HG02938 (cell line): ENCODE measurements around the gene MICALL2.

Experiments
- ATAC-seq: cut with Tn5 transposase; IDR thresholded peaks from one replicate; pipeline ENCODE4 v1.9.1; 2021; ENCODE audit warnings: mild to moderate bottlenecking, moderate library complexity; ENCODE audit not compliant: unreplicated experiment

The MICALL2 gene

GRCh38 chr7:1419688-1420087, 39.6 kb downstream of the MICALL2 start:
- ATAC-seq = no peak

- no peak for ATAC-seq
Measured at GRCh38 chr7:1419310-1419634, 40.0 kb downstream of the MICALL2 start.

GRCh38 chr7:1418505-1419309, 40.6 kb downstream of the MICALL2 start:
- ATAC-seq = no peak

GRCh38 chr7:1415389-1415990, 43.8 kb downstream of the MICALL2 start:
- no peak for ATAC-seq

DNA sequence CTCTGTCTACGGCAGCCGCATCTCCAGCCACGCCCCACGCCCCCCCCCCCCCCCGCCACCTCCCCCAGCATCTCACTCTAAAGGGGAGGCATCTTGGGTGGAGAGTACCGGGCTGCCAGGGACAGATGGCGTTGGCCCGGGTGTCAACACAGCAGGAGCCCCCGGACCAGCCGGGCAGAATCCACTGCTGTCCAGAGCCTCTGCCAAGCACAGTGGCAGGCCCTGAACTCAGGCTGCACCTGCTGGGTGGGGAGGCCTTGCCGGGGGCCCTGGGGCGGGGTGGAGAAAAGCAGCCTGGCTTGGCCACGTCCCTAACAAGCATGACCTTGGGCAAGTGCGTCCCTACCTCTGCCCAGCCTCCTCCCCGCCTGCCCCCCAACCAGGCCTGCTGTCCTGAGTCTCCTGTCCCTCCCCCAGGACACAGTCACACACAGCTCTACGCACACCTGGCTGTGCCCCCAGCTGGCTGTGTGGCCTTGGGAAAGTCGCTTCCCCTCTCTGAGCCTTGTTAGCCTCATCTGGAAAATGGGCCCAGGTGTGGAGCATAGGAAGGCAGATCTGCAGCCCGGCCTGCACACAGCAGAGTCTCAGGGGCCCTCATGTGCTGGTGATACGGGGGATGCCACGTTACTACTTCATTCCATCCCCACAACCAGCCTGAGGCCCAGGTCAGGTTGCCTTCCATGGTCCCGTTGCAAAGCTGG, 45.2 kb downstream of the MICALL2 start:
- no peak for ATAC-seq

GRCh38 chr7:1412322-1413261, 46.7 kb downstream of the MICALL2 start:
- ATAC-seq = no peak

DNA sequence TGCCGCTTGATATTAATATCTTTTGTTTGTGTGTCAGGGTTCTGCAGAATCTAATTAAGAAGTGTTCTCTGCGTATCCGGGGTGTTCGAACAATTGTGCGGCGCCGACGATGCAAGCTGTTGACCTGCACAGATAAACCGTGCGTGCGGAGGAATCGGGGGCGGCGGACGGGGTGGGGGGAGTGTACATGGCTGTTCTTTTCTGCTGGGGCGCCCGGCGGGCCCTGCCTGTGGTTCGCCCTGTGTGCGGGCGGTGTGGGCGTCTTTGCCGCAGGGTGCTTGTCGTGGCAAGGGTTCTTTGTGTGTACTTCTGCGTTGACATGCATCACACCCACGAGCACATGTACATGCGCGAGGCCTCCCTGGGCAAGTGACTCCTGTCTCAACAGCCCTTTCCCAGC, 47.9 kb downstream of the MICALL2 start:
- ATAC-seq = no peak

GRCh38 chr7:1410992-1411391, 48.3 kb downstream of the MICALL2 start:
- no peak for ATAC-seq

- ATAC-seq = no peak
Measured at GRCh38 chr7:1409555-1409954, 49.7 kb downstream of the MICALL2 start.

GRCh38 chr7:1408466-1408865, 50.8 kb downstream of the MICALL2 start:
- no peak for ATAC-seq

DNA sequence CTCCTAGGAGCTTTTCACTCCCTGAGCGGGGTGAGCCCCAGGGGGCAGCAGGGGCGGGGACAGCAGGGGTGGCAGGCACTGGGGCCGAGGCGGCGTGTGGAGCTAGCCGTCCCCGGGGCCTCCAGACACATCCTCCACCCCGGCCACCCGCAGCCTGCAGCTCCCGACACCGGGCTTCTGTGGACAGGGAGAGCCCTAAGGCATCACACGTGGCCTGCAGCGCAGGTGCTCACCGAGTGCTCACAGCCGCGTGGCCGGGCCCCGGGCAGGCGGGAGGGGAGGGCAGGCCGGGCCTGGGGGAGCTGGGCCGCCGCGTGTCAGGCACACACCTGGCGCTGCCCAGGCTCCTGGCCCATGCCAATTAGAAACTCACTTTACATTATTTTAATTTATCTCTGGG, 51.4 kb downstream of the MICALL2 start:
- no peak for ATAC-seq

GRCh38 chr7:1404898-1405548, 54.2 kb downstream of the MICALL2 start:
- ATAC-seq = no peak

- no peak for ATAC-seq
Measured at GRCh38 chr7:1404460-1404809, 54.8 kb downstream of the MICALL2 start.

DNA sequence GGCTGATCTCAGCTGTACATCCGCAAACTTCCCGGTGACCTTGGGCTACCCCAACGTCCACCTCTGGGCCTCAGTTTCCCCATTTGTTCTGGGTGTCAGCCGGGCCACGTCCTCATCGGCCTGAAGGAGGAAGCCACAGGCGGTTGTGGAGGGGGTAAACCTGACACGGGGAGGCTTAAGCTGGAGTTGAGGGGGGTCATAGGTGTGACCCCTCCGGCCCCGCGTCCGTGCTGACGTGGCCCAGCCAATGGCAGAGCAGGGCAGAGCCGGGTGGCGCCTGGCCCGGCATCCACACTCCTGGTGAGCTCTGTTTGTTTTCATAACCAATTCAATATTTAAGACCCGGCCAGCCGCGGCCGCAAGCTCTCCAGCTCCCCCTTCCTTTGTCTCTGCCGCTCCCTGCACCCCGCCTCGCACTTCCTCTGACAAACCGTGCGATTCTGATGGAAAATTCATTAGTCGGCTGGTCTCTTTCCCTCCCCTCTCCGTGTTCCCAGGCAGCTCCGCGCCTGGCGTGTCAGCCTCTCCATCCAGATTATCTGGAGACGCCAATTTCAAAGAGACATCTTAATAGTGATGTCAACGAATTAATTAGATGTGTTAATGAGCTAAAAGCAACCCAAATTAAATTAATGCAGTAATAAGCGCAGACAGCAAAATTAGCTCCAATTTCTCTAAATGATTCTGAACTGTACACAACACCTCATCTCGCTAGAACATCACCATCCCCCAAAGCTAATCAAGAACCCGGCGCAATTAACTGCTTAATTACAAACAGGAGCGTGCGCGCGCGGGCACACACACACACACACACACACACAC, 55.4 kb downstream of the MICALL2 start:
- no peak for ATAC-seq

DNA sequence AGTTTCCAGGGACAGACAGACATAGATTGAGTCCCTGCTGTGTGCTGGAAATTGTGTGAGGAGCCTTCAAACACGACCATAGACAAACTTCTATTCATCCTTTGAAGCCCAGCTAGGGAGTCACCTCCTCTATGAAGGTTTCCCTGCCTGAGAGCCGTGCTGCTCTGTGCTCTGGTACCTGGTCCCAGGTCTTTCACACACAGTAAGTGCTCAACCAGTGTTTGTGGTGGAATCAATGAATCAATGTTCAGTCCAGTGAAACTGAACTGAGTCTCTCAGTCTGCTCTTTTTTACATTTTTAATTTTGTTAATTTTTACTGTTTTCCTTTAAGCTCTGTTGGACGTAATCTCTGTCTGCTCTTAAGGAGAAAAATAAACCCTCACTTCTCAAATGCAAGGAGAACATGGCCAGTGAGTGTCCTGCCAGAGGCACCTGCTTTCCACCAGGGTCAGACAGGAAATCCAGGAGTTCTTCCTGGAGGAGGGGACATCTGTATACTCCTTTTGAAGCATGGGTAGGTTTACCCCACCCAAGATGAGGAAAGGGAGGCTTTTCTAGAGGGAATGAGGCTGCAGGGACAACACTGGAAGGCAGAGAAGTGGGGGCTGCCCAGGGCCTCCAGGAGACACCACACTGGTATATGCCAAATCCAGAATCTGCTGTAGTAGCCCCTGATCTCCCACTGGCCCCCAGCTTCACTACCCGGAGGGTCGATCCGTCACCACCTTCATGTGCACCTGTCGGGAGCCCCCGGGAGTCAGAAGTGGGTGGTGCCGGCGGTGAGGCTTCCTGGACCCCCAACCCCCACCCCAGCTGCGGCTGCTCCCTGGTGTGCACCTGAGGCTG, 56.3 kb downstream of the MICALL2 start:
- no peak for ATAC-seq

DNA sequence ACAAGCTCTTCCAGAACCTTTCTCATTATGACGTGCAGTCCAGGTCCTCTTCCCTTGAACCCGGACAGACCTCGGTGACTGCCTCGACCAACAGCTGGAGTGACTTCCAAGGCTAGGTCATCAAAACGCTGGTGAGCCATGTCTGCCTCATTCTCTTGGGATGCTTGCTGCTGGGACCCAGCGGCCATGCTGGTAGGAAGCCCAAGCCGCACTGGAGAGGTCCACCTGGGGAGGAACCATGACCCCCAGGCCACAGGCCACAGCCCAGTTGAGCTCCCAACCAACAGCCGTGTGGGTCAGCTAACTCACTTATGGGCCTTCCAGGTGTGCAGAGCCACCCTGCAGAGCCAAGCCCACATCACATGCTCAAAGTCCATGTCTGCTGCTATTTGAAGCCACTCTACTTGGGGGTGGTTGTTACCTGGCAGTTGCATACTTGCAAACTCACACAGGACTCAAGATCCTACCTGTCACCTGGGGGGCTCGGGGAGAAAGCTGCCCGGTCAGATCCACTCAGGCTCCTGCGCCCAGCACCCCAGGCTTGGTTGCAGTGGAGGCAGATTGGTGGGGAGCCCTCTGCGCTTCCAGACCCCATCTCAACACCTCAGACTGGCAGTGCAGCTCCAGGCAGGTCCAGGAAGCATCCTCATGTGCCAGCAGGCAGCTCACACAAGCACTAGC, 57.0 kb downstream of the MICALL2 start:
- no peak for ATAC-seq

DNA sequence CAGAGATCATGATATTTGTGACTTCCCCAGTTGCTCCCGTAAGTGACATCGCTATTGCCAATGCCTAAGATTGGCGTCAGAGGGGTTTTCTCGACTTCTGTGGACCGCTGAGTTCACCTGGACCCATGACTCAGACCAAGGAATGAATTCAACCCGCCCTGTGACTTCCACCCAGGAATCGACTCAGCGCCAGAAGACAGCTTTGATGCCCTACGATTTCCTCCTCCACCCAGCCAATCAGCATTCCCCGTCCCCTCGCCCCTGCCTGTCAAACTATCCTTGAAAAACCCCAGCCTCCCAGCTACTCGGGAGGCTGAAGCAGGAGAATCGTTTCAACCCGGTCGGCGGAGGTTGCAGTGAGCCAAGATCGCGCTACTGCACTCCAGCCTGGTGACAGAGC, 58.3 kb downstream of the MICALL2 start:
- no peak for ATAC-seq

DNA sequence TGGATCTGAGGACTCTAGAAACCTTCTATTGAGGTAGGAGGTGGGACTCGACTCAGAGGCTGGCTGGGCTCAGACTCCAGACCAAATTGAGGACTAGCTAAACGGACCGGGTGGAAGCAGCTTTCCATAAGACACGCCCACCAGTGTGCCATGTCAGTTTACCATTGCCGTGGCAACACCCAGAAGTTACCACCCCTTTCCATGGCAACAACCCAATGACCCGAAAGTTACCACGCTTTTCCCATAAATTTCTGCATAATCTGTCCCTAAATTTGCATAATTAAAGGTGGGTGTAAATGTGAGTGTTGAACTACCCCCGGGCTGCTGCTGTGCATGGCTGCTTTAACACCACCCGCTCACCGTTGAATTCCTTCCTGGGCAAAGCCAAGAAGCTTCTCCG, 58.9 kb downstream of the MICALL2 start:
- ATAC-seq = no peak
